Limb (tissue), 2 donors: Measurements from ENCODE around the gene IMPA2.
"Not testable (repeated sequence)": the region's sequence is repeated elsewhere in the genome, so short reads cannot be mapped to it uniquely, and the experiment has no call there.

Source experiments
- DNase-seq, 2 donors: peaks; one replicate each; pipeline ENCODE4 v3.0.0-alpha.2; 2016; ENCODE audit errors: extremely low spot score in 2 of 2

Gene IMPA2

GRCh38 chr18:12071066-12071465, 89.8 kb downstream of the IMPA2 start:
- not testable (repeated sequence) for DNase-seq

DNA sequence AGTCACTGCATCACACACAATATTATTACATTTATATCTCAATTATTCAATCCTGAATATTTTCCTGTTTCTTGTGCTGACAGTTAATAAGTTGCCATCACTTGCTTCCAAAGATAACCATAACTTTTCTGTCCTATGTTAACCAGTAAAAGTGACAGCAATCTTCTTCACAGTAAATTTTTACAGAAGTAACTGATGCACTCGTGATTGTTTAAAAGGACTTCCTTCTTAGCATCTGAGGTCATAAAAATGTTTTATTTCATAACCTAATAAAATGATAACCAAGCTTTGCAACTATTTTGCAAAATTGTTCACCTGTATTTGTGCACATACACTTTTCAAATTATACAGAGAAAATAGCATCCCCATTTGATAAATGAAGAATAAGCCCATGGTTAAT, 91.7 kb downstream of the IMPA2 start:
- DNase-seq, result no peak

GRCh38 chr18:12074736-12075135, 93.4 kb downstream of the IMPA2 start:
- DNase-seq, result no peak

DNA sequence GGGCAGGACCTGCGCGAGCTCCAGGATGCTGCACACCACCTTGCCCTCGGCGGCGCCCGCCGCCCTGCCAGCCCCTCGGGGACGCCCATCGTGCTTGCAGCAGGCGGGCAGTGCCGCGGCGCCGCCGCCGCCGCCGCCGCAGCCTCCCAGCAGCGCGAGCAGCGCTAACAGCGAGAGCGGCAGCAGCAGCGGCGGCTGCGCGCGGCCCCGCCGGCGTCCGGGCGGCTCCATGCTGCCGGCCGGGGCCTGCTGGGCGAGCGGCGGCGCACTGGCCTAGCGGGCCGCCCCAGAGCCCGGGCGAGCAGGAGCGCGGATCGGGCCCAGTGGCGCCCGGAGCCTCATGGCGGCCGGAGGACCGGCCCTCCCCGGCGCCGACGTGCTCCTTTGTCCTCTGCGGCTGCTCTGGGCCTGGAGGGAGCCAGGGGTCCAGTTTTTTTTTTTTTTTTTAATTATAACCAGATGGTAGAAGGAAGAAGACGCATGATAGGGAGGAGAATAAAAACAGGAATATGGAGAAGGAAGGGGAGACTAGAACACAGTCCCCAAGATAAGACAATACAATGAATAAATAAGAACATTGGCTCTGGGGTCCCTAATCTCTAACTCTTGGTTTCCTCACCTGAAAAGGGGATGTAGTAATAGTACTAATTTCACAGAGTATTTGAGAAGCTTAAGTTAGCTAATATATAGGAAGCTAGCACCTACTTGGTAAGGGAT, 95.3 kb downstream of the IMPA2 start:
- peak in 1 of 2 donors; percentile 66 for DNase-seq

GRCh38 chr18:12077994-12078393, 96.7 kb downstream of the IMPA2 start:
- DNase-seq, result not testable (repeated sequence)

DNA sequence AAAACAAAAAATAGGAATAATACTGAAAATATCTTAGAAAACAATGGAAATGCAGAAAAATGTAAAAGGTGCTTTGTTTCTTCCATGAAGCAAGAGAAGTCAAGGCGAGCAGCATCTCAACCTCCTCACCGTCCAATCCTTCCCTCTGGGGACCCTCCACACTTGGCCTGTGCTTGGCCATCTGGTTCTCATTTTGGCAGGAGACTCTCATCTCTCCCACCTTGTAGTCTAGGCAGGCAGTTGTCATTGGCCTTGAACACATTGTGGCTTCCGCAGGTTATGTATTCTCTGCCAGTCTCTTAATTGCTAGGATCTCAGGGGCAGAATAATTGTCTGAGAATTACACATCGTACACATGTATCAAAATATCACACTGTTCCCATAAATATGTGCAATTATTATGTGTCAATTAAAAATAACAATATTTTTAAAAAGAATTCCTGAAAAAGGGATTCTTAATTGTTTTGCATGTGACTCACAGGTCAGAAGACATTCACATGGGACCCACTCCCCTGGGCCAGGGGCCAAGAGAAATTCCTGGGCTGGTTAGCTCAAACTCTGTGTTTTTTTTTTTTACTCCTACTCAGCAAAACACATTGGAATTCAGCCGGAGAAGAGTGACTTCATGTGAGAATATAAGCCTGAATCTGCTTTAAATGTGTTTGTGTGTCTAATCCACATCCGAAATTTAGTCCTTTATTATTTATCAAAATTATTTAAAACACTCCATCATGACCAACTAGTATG, 98.4 kb downstream of the IMPA2 start:
- DNase-seq, result peak; percentile 43 to 63
